Muscle layer of colon (tissue), 2 donors: ENCODE data around the gene RAB18.
"Not testable (repeated sequence)": the region's sequence is repeated elsewhere in the genome, so short reads cannot be mapped to it uniquely, and the experiment has no call there.

Experiments used
- H3K27ac ChIP-seq: one replicate; pipeline ENCODE4 v1.7.0; 2013; ENCODE audit warnings: low read depth, mild to moderate bottlenecking, low read length, moderate library complexity
- H3K27me3 ChIP-seq, 2 donors: one replicate each; pipeline ENCODE4 v1.7.0; 2013; ENCODE audit warnings: low read length in 2 of 2, mild to moderate bottlenecking in 2 of 2; ENCODE audit not compliant: insufficient read depth in 2 of 2, control insufficient read depth in 1 of 2
- H3K36me3 ChIP-seq: one replicate; pipeline ENCODE4 v1.7.0; 2013; ENCODE audit warnings: mild to moderate bottlenecking, low read length; ENCODE audit not compliant: insufficient read depth
- H3K4me1 ChIP-seq: one replicate; pipeline ENCODE4 v1.7.0; 2013; ENCODE audit warnings: mild to moderate bottlenecking, low read length; ENCODE audit not compliant: insufficient read depth
- H3K4me3 ChIP-seq, 2 donors: one replicate each; pipeline ENCODE4 v1.7.0; 2013; ENCODE audit warnings: low read length in 2 of 2, low read depth in 1 of 2, mild to moderate bottlenecking in 1 of 2, moderate library complexity in 1 of 2
- H3K9ac ChIP-seq: one replicate; pipeline ENCODE4 v1.7.0; 2013; ENCODE audit warnings: low read length
- H3K9me3 ChIP-seq: one replicate; pipeline ENCODE4 v1.7.0; 2013; ENCODE audit warnings: mild to moderate bottlenecking, low read length
- donor health status: abdominal sarcoma.
- donor health status: Adenocarcinoma of cecum.

Gene RAB18

GRCh38 chr10:27550823-27551222 lies 46.7 kb downstream of the RAB18 start:
- no peak overlapping the region for H3K27ac ChIP-seq
- no peaks in the 10 kb centered on the region for H3K4me1 ChIP-seq
- H3K4me3 ChIP-seq: no peak overlapping the region
- no peaks in the 10 kb centered on the region for H3K27me3 ChIP-seq
- H3K9me3 ChIP-seq: no peaks in the 10 kb centered on the region
- H3K9ac ChIP-seq: no peak overlapping the region
- peaks cover 1% of the 10 kb centered on the region for H3K36me3 ChIP-seq

GRCh38 chr10:27558612-27559020 lies 54.5 kb downstream of the RAB18 start:
- Histone ChIP-seq H3K9ac (no peak overlapping the region), H3K4me3 (no peak overlapping the region), H3K36me3 (no peaks in the 10 kb centered on the region), H3K27ac (no peak overlapping the region), H3K4me1 (no peaks in the 10 kb centered on the region), H3K9me3 (no peaks in the 10 kb centered on the region), H3K27me3 (no peaks in the 10 kb centered on the region)

- Histone ChIP-seq H3K9me3 (no peaks in the 10 kb centered on the region), H3K9ac (no peak overlapping the region), H3K4me3 (no peak overlapping the region), H3K27ac (no peak overlapping the region), H3K27me3 (no peaks in the 10 kb centered on the region), H3K4me1 (no peaks in the 10 kb centered on the region), H3K36me3 (no peaks in the 10 kb centered on the region)
Observed at GRCh38 chr10:27561334-27561733, 57.2 kb downstream of the RAB18 start.

- no peak overlapping the region for H3K27ac ChIP-seq
- no peaks in the 10 kb centered on the region for H3K27me3 ChIP-seq
- H3K9ac ChIP-seq: no peak overlapping the region
- no peak overlapping the region for H3K4me3 ChIP-seq
- no peaks in the 10 kb centered on the region for H3K36me3 ChIP-seq
- no peaks in the 10 kb centered on the region for H3K4me1 ChIP-seq
- no peaks in the 10 kb centered on the region for H3K9me3 ChIP-seq
Observed at GRCh38 chr10:27564398-27564797, 60.3 kb downstream of the RAB18 start.

- H3K9ac ChIP-seq: no peak overlapping the region
- no peak overlapping the region for H3K4me3 ChIP-seq
- H3K4me1 ChIP-seq: no peaks in the 10 kb centered on the region
- H3K27ac ChIP-seq: no peak overlapping the region
- H3K36me3 ChIP-seq: no peaks in the 10 kb centered on the region
- no peaks in the 10 kb centered on the region for H3K27me3 ChIP-seq
- no peaks in the 10 kb centered on the region for H3K9me3 ChIP-seq
Observed at GRCh38 chr10:27564880-27565279, 60.8 kb downstream of the RAB18 start.

- Histone ChIP-seq H3K9ac (no peak overlapping the region), H3K27ac (no peak overlapping the region), H3K4me3 (no peak overlapping the region), H3K36me3 (no peaks in the 10 kb centered on the region), H3K9me3 (no peaks in the 10 kb centered on the region), H3K27me3 (no peaks in the 10 kb centered on the region), H3K4me1 (no peaks in the 10 kb centered on the region)
Observed at GRCh38 chr10:27568196-27569175, 64.4 kb downstream of the RAB18 start.

GRCh38 chr10:27569946-27570345 lies 65.8 kb downstream of the RAB18 start:
- no peaks in the 10 kb centered on the region for H3K27me3 ChIP-seq
- no peak overlapping the region for H3K9ac ChIP-seq
- H3K4me1 ChIP-seq: no peaks in the 10 kb centered on the region
- H3K4me3 ChIP-seq: no peak overlapping the region
- no peak overlapping the region for H3K27ac ChIP-seq
- H3K9me3 ChIP-seq: no peaks in the 10 kb centered on the region
- no peaks in the 10 kb centered on the region for H3K36me3 ChIP-seq

- not testable (repeated sequence) for H3K9ac ChIP-seq, H3K27me3 ChIP-seq, H3K36me3 ChIP-seq, H3K4me3 ChIP-seq, H3K4me1 ChIP-seq, H3K27ac ChIP-seq, H3K9me3 ChIP-seq
Observed at GRCh38 chr10:27577038-27577437, 72.9 kb downstream of the RAB18 start.

GRCh38 chr10:27578316-27578715 lies 74.2 kb downstream of the RAB18 start:
- H3K27me3 ChIP-seq: no peaks in the 10 kb centered on the region
- H3K9ac ChIP-seq: no peak overlapping the region
- H3K4me1 ChIP-seq: no peaks in the 10 kb centered on the region
- no peak overlapping the region for H3K4me3 ChIP-seq
- H3K36me3 ChIP-seq: no peaks in the 10 kb centered on the region
- H3K9me3 ChIP-seq: no peaks in the 10 kb centered on the region
- no peak overlapping the region for H3K27ac ChIP-seq

- no peaks in the 10 kb centered on the region for H3K4me1 ChIP-seq
- H3K27me3 ChIP-seq: no peaks in the 10 kb centered on the region
- H3K27ac ChIP-seq: no peak overlapping the region
- no peaks in the 10 kb centered on the region for H3K9me3 ChIP-seq
- no peak overlapping the region for H3K4me3 ChIP-seq
- no peaks in the 10 kb centered on the region for H3K36me3 ChIP-seq
- H3K9ac ChIP-seq: no peak overlapping the region
Observed at GRCh38 chr10:27581225-27581624, 77.1 kb downstream of the RAB18 start.

- Histone ChIP-seq H3K36me3 (no peaks in the 10 kb centered on the region), H3K9me3 (no peaks in the 10 kb centered on the region), H3K27me3 (no peaks in the 10 kb centered on the region), H3K4me1 (no peaks in the 10 kb centered on the region), H3K9ac (no peak overlapping the region), H3K4me3 (no peak overlapping the region), H3K27ac (no peak overlapping the region)
Observed at GRCh38 chr10:27584302-27584701, 80.2 kb downstream of the RAB18 start.
